DMS153 treated with DMSO at 0.1 percent for 48 hours (cell line): ENCODE results near the gene TTR.

ENCODE experiments used
- DNase-seq: peaks from one replicate; lab custom pipeline; 2025; ENCODE audit not compliant: unreplicated experiment; lab: John Stamatoyannopoulos, UW

Gene TTR

GRCh38 chr18:31578126-31578525, 13.6 kb upstream of the TTR start:
- DNase-seq, result no peak

GRCh38 chr18:31579375-31579774, 12.3 kb upstream of the TTR start:
- DNase-seq, result no peak

GRCh38 chr18:31581498-31582197, 10.0 kb upstream of the TTR start:
- no peak for DNase-seq

- DNase-seq, result no peak
Measured at GRCh38 chr18:31583185-31583854, 8.4 kb upstream of the TTR start.

- DNase-seq, result no peak
Measured at GRCh38 chr18:31585991-31586390, 5.7 kb upstream of the TTR start.

GRCh38 chr18:31586616-31587015, 5.1 kb upstream of the TTR start:
- DNase-seq, result no peak

- DNase-seq, result no peak
Measured at GRCh38 chr18:31587529-31587928, 4.1 kb upstream of the TTR start.

- DNase-seq, result no peak
Measured at GRCh38 chr18:31590570-31590969, 1.1 kb upstream of the TTR start.

- no peak for DNase-seq
Measured at GRCh38 chr18:31591113-31591512, 564 bp upstream of the TTR start.

GRCh38 chr18:31592506-31593157, 955 bp downstream of the TTR start:
- DNase-seq, result no peak

- DNase-seq, result no peak
Measured at GRCh38 chr18:31595121-31595771, 3.6 kb downstream of the TTR start.

- DNase-seq, result no peak
Measured at GRCh38 chr18:31596081-31596872, 4.6 kb downstream of the TTR start.

GRCh38 chr18:31598021-31598805, 6.5 kb downstream of the TTR start:
- DNase-seq, result no peak

GRCh38 chr18:31603315-31603714, 11.6 kb downstream of the TTR start:
- no peak for DNase-seq

- no peak for DNase-seq
Measured at GRCh38 chr18:31606265-31606664, 14.6 kb downstream of the TTR start.

- DNase-seq, result no peak
Measured at GRCh38 chr18:31607384-31607783, 15.7 kb downstream of the TTR start.

GRCh38 chr18:31609886-31610285, 18.2 kb downstream of the TTR start:
- DNase-seq, result no peak

- no peak for DNase-seq
Measured at GRCh38 chr18:31610286-31611205, 18.9 kb downstream of the TTR start.

GRCh38 chr18:31611511-31611910, 19.8 kb downstream of the TTR start:
- no peak for DNase-seq
